NCI-H187 (cell line): ENCODE data around the gene GALNT17.
"Not testable (repeated sequence)": the region's sequence is repeated elsewhere in the genome, so short reads cannot be mapped to it uniquely, and the experiment has no call there.

ENCODE experiments used
- DNase-seq, 2 experiments: peaks; one replicate each; lab custom pipeline; 2025; lab: John Stamatoyannopoulos, UW

The GALNT17 gene

DNA sequence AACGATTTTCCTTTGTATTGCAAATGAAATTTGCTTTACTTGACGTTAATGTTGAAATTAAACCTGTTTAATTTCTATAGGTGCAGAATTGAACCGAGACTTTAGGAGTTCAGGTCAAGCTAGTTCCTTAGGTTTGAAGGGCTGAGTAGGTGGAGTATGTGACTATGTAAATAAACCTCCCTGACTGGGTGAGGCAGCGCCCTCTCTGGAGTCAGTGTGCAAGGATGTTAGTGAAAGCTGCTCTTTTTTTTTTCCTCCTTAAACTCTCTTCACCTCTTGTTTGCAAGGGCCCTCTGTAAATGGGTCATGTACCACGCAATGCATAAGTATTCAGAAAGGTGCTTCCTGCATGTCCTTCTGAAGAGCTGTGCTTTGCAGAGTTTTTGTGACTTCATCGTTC lies 33.8 kb downstream of the GALNT17 start:
- DNase-seq: no peak

DNA sequence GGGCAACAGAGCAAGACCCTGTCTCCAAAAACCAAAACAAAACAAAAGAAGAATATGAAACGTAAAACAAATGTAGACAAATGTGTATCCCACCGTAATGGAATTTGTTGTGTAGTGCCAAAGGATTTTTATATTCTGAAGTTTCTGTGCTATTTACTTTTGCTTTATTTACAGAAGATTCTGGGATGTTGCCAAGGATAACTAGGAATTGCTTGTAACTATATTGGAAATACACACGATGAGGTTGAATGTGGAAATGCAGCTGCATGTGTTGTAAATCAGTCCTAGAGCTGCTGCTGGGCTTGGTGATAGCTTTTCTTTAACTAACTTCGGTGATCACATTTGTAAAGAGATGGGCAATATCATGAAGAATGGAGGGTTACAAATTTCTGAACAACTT lies 39.5 kb downstream of the GALNT17 start:
- DNase-seq: no peak

DNA sequence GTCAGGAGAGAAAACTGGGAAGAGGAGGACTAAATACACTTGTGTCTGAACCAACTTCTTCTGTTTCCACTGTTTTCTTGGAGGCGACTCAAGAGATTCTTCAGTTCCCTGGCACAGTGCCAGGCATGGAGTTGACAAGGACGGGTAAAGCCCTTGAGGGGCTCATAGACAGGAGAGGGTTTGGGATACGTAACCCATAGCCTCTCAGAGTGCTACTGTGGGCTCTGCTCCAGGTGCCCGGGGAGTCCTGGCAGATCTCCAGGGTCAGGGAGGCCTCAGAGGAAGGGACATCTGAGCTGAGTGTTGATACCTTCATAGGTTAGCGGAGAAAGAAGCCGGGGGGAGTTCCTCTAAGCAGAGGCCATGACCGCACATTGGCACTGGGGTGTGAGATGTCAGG lies 42.0 kb downstream of the GALNT17 start:
- no peak for DNase-seq

DNA sequence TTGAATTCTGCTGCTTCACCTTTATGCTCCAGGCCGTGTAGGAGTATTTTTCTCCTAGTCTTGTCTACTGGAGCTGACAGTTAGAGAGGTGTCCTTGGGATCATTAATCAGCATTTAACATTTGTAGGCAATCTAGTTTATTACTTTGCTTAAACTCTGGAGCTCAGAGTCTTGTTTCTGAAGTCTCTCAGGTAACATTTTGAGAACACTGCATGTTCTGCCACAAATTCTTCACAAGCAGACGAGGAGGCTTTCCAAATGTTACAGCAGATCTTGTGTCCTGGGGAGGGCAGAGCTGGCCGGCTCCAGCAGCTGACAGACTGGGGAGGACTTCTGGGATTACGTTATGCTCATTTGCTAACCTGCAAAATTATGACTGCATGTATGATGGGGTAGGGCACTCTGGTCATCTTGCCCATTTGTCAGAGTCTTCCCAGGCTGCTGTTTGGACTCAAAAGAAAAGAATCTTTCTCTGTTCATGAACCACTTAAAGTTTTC lies 50.5 kb downstream of the GALNT17 start:
- DNase-seq: no peak

DNA sequence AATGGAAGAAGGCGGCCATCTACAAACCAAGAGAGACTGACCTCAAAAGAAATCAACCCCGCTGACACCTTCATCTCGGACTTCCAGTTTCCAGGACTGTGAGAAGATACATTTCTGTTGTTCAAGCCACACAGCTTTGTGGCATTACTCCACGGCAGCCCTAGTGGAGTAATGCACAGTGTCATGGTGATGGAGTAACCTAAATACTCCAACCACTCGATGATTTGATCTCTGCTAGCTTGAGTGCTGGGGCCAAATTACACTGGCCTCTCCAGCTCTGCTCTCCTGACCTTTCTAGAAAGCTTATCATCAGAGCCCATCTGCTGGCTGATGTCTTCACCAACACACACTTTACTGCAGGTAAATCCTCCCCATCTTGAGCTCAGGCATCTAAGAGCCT lies 52.2 kb downstream of the GALNT17 start:
- DNase-seq: no peak

DNA sequence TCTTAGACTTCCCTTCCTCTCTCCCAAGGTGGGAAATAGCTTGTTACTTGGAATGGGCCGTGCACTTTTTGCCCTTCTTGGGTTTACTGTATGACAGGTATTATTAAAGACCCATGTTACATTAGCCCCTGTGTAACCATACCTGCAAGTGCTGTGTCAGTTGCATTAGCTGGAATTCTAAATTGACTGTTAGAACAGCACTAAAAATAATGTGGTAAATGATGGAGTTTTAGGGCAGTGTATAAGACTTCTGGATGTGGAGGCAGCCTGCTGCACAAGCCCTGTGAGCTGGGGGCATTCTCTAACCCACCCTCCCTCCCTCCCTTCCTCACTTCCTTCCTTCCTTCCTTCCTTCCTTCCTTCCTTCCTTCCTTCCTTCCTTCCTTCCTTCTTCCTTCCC lies 52.7 kb downstream of the GALNT17 start:
- no peak for DNase-seq

DNA sequence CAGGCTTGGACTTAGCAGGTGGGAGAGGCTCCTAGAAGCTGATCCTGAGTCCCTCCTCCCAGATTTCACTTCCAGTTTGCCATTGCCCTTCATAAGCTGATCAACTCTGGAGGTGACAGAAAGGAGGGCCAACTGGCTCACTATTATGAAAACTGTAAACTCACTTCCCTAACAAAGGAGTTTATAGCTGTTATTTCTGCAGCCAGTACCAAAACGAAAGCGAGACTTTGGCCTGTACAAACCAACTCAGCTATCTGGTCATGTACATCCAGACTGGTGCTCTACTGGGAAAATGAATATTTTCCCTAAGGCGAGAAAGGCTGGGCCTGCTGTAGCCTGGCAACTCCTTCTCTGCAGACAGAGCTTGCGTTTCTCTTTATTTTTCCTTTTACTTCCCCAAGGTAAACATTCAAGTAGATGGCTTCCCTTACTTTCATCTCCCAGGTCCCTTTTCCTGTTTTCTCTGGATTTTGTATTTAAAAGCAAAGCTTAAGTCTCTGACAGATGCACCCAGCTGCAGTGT lies 54.7 kb downstream of the GALNT17 start:
- DNase-seq: no peak

DNA sequence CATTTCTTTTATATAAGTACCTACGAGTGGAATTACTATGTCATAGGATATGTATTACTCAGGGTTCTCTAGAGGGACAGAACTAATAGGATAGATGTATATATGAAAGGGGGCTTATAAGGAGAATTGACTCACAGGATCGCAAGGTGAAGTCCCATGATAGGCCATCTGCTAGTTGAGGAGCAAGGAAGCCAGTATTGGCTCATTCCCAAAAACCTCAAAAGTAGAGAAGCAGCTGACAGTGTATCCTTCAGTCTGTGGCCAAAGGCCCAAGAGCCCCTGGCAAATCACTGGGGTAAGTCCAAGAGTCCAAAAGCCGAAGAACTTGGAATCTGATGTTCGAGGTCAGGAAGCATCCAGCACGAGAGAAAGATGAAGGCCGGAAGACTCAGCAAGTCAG lies 59.8 kb downstream of the GALNT17 start:
- no peak for DNase-seq

DNA sequence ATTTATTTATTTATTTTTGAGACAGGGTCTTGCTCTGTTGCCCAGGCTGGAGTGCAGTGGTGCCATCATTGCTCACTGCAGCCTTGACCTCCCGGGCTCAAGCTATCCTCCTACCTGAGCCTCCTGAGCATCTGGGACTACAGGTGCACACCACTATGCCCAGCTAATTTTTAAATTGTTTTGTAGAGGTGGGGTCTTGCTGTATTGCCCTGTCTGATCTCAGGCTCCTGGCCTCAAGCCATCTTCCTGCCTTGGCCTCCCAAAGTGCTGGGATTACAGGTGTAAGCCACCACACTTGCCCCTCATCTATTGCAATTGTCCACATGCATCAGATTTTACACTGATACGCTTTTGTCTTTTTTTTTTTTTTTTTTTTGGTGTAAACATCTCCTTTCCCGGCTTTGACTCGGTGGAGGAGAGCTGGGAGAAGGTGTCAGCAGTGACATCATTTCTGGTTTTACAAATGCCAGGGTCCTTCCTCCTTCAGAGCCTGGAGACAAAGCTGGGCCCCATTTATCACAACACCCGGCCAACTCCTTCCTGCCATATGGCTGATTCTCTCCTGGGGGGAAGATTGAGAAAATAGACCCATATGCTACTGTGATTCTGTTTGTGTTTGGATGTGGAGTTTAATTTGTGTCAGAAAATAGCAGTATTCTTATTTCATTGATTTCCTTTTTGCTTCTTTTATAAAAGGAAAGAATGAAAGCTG lies 61.3 kb downstream of the GALNT17 start:
- DNase-seq: no peak

DNA sequence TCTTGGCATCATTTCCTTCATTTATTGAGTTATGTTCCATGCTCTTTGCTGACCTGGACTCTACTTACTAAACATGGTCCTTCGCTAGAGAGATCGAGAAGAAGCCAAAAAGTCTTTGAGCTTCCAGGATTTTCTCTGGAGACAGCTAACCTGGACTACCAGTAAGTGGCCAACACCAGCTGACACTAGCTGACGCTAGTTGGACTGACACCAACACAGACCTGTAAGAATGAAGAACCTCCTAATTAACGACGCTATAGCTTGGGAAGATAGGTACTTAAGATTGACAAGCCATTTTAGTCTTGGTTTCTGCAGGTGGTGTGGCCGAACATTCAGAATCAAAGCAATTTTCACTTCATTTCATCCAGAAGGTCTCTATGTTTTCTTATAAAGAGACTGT lies 66.4 kb downstream of the GALNT17 start:
- DNase-seq: no peak

DNA sequence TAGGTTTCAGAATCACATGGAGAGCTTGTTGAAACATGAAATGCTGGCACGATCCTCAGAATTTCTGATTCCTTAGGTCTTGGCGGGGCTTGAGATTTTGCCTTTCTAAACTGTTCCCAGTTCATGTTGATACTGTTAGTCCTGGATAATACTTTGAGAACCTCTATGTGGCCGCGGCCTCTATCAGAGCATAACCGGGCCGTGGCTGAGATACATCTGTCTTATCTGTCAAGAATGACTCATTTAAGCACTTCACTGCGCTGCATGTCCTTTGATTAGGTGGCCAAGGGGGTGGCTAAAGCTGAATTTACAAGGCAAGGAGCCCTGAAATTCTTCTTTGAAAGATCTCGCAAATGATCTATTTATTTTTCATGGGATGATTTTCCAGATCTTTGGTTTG lies 66.9 kb downstream of the GALNT17 start:
- DNase-seq: no peak

DNA sequence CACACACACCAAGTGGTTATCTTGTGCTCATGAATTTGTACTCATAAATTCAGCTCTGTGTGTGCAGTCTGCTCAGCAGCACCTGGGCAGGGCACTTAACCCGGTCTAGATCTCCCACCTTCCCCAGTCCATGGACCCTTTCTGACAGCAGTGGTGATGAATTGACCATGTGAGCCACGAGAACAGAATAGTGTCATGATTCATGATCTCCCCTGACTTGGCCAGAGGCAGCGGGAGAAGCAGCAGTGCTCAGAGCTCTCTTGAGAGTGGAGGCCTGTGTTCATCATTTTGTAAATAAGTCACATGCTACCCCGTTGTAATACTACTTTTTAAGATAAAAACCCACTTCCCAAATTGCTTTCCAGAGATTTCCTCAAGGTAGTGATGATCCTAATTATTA lies 74.2 kb downstream of the GALNT17 start:
- DNase-seq: no peak

DNA sequence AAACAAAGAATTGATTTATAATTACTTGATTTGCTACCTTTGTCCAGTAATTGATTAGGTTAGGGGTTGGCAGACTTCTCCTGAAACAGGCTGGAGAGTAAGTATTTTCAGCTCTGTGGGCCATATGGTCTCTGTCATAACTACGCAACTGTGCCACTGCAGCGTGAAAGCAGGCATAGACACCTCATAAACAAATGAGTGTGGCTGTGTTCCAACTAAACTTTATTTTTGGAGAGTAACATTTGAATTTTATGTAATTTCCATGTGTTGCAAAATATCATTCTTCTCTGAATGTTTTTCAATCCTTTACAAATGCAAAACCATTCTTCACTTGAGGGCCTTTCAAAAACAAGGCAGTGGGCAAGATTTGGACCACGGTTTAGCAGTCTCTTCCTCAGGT lies 76.9 kb downstream of the GALNT17 start:
- DNase-seq: no peak

DNA sequence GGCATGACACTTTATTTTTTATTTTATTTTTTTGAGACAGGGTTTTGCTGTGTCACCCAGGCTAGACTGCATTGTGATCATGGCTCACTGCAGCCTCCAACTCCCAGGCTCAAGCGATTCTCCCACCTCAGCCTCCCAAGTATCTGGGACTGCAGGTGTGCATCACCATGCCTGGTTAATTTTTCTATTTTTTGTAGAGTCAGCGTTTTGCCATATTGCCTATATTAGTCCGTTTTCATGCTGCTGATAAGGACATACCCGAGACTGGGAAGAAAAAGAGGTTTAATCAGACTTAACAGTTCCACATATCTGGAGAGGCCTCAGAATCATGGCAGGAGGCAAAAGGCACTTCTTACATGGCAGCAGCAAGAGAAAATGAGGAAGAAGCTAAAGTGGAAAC lies 77.5 kb downstream of the GALNT17 start:
- not testable (repeated sequence) for DNase-seq

DNA sequence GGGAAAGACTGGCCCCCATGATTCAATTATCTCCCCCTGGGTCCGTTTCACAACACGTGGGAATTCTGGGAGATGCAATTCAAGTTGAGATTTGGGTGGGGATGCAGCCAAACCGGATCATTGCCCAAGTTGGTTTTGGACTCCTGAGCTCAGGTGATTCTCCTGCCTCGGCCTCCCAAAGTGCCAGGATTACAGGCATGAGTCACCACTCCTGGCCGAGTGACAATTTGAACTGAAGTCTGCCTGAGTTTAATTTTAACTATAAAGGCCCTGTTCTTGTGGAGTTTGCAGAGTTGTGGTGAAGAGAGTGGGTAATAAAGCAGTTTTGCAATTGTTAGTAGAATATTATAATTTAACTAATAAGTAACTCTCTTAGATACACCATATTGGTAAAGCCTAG lies 78.3 kb downstream of the GALNT17 start:
- no peak for DNase-seq

DNA sequence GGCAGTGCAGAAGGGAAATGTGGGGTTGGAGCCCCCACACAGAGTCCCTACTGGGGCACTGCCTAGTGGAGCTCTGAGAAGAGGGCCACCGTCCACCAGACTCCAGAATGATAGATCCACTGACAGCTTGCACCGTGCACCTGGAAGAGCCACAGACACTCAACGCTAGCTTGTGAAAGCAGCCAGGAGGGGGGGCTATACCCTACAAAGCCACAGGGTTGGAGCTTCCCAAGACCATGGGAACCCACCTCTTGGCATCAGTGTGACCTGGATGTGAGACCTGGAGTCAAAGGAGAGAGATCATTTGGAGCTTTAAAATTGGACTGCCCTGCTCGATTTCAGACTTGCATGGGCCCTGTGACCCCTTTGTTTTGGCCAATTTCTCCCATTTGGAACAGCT lies 80.5 kb downstream of the GALNT17 start:
- not testable (repeated sequence) for DNase-seq

DNA sequence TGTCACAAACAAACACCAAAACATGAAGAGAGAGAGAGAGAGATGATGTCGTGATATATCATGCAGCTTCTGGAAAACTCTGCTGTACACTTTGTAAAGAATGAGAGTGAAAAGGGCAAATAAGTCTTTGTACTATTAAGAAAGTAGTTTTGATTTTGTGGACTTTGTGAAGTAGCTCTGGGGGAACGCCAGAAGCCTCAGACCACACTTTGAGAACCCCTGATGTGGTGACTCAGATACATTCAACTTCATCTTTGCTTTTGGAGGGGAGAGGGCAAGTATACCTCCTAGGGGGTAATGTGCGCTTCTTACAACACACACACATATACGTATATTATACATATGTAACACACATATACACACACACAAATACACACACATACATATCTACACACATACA lies 84.3 kb downstream of the GALNT17 start:
- DNase-seq: no peak

DNA sequence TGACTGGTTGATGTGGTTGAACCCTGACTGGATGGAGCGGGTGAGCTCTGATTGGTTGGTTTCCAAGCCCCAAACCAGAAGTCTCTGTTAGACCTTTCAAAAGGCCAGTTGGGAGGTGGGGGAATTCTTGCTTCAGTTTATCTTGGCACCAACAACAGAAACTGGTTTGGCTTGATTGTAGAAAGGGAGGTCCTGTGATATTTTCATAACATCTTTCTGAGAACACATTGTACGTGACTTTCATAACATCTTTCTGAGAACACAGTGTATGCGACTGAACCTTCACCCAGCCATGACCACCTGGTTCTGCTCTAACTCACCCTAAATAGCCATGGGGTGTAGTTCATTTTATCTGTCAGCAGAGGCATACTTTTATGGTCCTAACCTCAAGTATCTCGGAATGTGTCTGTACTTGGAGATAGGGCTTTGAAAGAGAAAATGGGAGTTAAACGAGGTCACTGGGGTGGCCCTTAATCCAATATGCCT lies 88.3 kb downstream of the GALNT17 start:
- DNase-seq: no peak

DNA sequence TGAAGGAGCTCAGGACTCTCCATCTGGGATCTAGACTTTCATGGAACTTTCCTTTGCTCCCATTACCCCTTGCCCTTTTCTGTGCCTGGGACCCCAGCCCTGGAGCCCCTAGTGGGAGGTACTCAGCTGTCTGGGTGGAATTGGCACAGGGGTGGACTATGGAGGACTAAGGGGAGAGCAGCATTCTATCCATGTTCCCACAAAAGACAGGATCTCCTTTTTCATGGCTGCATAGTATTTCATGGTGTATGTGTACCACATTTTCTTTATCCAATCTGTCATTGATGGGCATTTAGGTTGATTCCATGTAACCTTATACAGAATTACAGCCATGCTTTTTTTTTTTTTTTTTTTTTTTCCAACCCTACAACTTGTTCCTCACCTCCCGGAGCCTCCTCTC lies 89.1 kb downstream of the GALNT17 start:
- no peak for DNase-seq

DNA sequence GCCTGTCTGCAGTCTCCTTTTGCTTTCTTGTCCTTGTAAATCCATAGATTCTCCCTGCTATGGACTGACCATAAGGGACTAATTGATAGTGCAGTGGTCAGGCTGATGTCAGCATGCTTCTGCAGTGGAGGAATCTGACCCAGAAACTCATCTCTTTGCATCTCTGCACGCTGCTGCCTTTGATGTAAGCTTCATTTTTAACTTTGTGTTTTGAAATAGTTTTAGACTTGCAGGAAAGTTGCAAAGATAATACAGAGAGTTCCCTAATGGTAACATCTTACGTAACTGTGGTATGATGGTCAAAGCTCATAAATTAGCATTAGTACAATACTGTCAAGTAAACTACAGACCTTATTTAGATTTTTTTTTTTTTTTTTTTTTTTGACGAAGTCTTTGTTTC lies 89.6 kb downstream of the GALNT17 start:
- no peak for DNase-seq

DNA sequence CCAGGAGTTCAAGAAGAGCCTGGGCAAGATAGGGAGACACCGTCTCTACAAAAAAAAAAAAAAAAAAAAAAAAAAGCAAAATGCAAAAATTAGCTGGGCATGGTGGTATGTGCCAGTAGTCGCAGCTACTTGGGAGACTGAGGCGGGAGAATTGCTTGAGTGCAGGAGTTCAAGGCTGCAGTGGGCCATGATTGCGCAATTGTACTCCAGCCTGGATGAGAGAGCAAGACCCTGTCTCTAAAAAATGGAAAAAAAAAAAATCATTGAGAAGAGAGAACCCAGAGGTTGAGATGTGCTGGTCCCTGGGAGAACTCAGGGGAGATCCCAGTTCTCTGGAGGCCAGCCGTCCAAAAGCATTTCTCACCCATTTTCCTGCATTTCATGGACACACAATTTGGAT lies 95.2 kb downstream of the GALNT17 start:
- no peak for DNase-seq

DNA sequence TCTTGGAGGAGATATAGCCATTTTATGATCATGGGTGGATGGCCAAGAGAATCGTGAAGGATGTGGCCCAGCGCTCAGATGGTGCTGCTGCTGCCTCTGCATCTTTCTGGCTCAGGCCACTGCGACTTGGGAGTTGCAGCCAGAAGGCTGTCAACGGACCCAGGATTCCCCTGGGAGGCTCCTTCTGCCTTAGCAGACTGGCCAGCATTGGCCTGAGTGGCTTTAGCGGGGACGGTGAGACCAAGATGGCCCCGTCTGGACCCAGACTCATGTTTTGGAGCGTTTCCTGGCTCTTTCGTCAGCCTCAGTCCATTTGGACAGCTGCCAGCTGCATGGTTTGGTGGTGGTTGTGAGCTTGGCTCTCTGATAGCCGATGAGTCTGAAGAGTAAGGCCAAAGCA lies 97.2 kb downstream of the GALNT17 start:
- DNase-seq: no peak

DNA sequence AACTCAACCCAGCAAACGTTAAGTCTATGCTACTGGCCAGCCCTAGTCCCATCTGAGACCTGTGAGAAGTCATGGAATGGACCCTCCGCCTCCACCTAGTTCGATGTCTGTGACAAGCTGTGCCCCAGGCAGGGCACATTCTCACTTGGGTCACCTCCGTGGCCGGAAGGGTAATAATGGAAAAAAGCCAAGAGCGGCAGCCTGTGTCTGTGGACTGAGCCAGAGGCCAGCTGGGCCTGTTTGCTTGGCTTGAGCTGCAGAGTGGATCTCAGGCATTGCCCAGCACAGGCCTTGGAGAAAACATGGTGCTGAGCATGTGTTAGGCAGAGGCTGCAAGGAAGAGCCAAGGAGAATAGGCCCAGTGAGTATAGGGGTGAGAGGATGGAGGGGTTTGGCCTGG lies 97.8 kb downstream of the GALNT17 start:
- DNase-seq: no peak

DNA sequence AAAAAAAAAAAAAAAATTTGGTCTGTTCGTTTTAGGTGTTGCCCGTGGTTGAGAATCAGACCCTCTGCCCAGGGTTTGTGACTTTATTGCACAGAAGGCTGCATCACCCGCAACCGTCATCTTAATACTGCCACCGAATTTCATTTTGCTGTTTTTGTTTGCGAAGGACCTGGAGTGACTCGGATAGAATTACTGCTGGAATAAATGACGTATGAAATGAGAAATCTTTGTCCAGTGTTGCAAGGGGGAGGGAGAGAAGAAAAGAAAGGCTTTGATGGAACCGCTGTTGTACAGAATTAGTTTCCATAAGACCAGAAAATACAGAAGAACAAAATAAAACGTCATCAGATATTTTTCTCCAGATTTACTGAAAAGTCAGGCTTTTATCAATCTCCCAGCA lies 103.3 kb downstream of the GALNT17 start:
- no peak for DNase-seq
